ENCODE results near the gene PPP1R13L. TPM values are rescaled to one million over a fixed set of nuclear protein-coding genes. Genes with fewer than 3 reads are reported as not detected.
"Not testable (repeated sequence)": the region's sequence is repeated elsewhere in the genome, so short reads cannot be mapped to it uniquely, and the experiment has no call there.

Gene PPP1R13L
- total RNA-seq, 2 experiments from 2014 or later = 7.8 to 15.5 TPM

DNA sequence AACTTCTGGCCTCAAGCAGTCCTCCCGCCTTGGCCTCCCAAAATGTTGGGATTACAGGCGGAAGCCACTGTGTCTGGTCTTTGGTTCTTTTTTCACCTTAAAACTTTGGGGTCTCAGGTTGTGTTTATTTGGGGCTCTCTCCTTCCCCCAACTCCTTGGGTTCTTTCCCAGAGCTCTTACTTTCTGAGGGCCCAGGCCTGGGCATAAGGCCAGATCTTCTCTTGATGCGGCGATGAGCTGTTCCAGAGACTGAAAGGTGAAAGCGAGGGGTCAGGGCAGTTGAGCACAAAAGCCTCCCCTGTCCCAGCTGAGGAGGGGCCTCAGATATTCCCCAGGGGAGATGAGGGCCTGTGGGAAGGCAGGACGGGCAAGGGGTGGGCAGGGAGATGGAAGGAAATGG lies 8.6 kb upstream of the PPP1R13L start:
- ChIA-PET POLR2A (no interaction called here), CTCF (ENCODE audit: unreplicated experiment) (no interaction called here)
- no peak overlapping the region for H3K4me2 ChIP-seq (ENCODE audit: low read length)
- peaks cover 79% of the 10 kb centered on the region for H3K36me3 ChIP-seq (ENCODE audit: insufficient read depth, low read length)
- H4K20me1 ChIP-seq (ENCODE audit: insufficient read depth, low read length) = no peaks in the 10 kb centered on the region
- no peak for DNase-seq (ENCODE audit: low spot score)
- no TSS peak for BruUV-seq (replicated peaks)
- H3K4me1 ChIP-seq (ENCODE audit: insufficient read depth, low read length, poor library complexity, severe bottlenecking) = peaks cover 13% of the 10 kb centered on the region
- no peak overlapping the region for H3K27ac ChIP-seq (ENCODE audit: low read depth, low read length, poor library complexity, severe bottlenecking)
- H3K79me2 ChIP-seq (ENCODE audit: insufficient read depth, low read depth, low read length) = no peaks in the 10 kb centered on the region
- TF ChIP-seq EZH2phosphoT487 (IDR thresholded peaks at IDR 0.05; ENCODE audit: borderline replicate concordance, low read depth, low read length) = no peak
- TF ChIP-seq, protein P1, sequence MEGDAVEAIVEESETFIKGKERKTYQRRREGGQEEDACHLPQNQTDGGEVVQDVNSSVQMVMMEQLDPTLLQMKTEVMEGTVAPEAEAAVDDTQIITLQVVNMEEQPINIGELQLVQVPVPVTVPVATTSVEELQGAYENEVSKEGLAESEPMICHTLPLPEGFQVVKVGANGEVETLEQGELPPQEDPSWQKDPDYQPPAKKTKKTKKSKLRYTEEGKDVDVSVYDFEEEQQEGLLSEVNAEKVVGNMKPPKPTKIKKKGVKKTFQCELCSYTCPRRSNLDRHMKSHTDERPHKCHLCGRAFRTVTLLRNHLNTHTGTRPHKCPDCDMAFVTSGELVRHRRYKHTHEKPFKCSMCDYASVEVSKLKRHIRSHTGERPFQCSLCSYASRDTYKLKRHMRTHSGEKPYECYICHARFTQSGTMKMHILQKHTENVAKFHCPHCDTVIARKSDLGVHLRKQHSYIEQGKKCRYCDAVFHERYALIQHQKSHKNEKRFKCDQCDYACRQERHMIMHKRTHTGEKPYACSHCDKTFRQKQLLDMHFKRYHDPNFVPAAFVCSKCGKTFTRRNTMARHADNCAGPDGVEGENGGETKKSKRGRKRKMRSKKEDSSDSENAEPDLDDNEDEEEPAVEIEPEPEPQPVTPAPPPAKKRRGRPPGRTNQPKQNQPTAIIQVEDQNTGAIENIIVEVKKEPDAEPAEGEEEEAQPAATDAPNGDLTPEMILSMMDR (conservative IDR thresholded peaks at IDR 0.05; ENCODE audit: low read length) = no peak
- intact Hi-C loops (cut with micrococcal nuclease; ENCODE audit: unreplicated experiment) = no loop called here
- H2AFZ ChIP-seq (ENCODE audit: low read length) = no peak overlapping the region
- H3K9me2 ChIP-seq (ENCODE audit: insufficient read depth, low read length) = no peaks in the 10 kb centered on the region
- H3K9me3 ChIP-seq (ENCODE audit: low read length) = no peaks in the 10 kb centered on the region
- H3K4me3 ChIP-seq (ENCODE audit: low read depth, low read length, poor library complexity, severe bottlenecking) = no peak overlapping the region

DNA sequence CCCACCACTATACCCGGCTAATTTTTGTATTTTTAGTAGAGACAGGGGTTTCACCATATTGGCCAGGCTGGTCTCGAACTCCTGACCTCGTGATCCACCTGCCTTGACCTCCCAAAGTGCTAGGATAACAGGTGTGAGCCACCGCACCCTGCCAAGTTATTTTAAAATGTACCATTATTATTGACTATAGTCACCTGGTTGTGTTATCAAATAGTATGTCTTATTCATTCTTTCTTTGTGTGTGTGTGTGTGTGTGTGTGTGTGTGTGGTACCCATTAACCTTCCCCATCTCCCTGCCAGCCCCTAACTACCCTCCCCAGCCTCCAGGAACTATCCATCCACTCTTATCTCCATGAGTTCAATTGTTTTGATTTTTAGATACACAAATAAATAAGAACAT lies 5.5 kb upstream of the PPP1R13L start:
- H3K27ac ChIP-seq (ENCODE audit: low read depth, low read length, poor library complexity, severe bottlenecking); H3K4me3 ChIP-seq (ENCODE audit: low read depth, low read length, poor library complexity, severe bottlenecking); H2AFZ ChIP-seq (ENCODE audit: low read length); H3K9me2 ChIP-seq (ENCODE audit: insufficient read depth, low read length); H3K4me2 ChIP-seq (ENCODE audit: low read length); BruUV-seq (replicated peaks); H4K20me1 ChIP-seq (ENCODE audit: insufficient read depth, low read length); POLR2A ChIA-PET; H3K9me3 ChIP-seq (ENCODE audit: low read length); intact Hi-C loops (cut with micrococcal nuclease; ENCODE audit: unreplicated experiment); CTCF ChIA-PET (ENCODE audit: unreplicated experiment); DNase-seq (ENCODE audit: low spot score): not testable (repeated sequence)
- Histone ChIP-seq H3K36me3 (ENCODE audit: insufficient read depth, low read length) (peaks cover 49% of the 10 kb centered on the region), H3K79me2 (ENCODE audit: insufficient read depth, low read depth, low read length) (peaks cover 10% of the 10 kb centered on the region), H3K4me1 (ENCODE audit: insufficient read depth, low read length, poor library complexity, severe bottlenecking) (peaks cover 16% of the 10 kb centered on the region)

DNA sequence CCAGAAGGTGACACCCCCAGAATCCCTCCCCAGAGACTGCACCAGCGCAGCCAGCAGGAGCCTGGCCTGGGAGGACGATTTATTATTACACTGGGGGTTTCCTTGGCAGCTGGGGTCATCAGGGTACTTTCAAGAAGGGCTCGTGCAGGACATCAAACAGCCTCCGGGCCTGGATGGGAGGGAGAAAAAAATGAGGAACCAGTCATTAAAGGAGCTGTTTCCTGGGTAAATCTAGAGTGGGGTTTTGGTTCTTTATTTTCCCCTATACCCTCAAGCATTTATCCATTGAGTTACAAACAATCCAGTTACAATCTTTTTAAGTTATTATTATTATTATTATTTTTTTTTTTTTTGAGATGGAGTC lies 4.7 kb upstream of the PPP1R13L start:
- ChIA-PET POLR2A (no interaction called here), CTCF (ENCODE audit: unreplicated experiment) (interaction anchor here (0.6 kb wide), 1 partner anchor 11 kb away, joined by 3 read pairs; no protein-coding TSS in a partner anchor)
- peaks cover 23% of the 10 kb centered on the region for H3K4me1 ChIP-seq (ENCODE audit: insufficient read depth, low read length, poor library complexity, severe bottlenecking)

More for the DNA sequence above, 4.7 kb upstream of the PPP1R13L start:
- H3K79me2 ChIP-seq (ENCODE audit: insufficient read depth, low read depth, low read length) = peaks cover 10% of the 10 kb centered on the region
- H4K20me1 ChIP-seq (ENCODE audit: insufficient read depth, low read length) = no peaks in the 10 kb centered on the region
- no TSS peak for BruUV-seq (replicated peaks)
- H3K36me3 ChIP-seq (ENCODE audit: insufficient read depth, low read length) = peaks cover 45% of the 10 kb centered on the region
- peak; percentile 25 for DNase-seq (ENCODE audit: low spot score)
- no peak overlapping the region for H2AFZ ChIP-seq (ENCODE audit: low read length)
- no peaks in the 10 kb centered on the region for H3K9me3 ChIP-seq (ENCODE audit: low read length)
- peak overlapping the region; percentile 46; the same call in 1 of the 2 replicates for H3K4me2 ChIP-seq (ENCODE audit: low read length)
- H3K27ac ChIP-seq (ENCODE audit: low read depth, low read length, poor library complexity, severe bottlenecking) = peak overlapping the region; percentile 17
- H3K4me3 ChIP-seq (ENCODE audit: low read depth, low read length, poor library complexity, severe bottlenecking) = no peak overlapping the region
- H3K9me2 ChIP-seq (ENCODE audit: insufficient read depth, low read length) = no peaks in the 10 kb centered on the region
- intact Hi-C loops (cut with micrococcal nuclease; ENCODE audit: unreplicated experiment) = loop anchor here (5.0 kb wide), 1 partner anchor 407 kb away; the partner anchor contains the start of gene RELB
- TF ChIP-seq, protein P1 (conservative IDR thresholded peaks at IDR 0.05; ENCODE audit: low read length) = no peak
- no peak for TF ChIP-seq EZH2phosphoT487 (IDR thresholded peaks at IDR 0.05; ENCODE audit: borderline replicate concordance, low read depth, low read length)

All from OCI-LY7 (cell line).